Suprapubic skin (tissue), 4 donors: Measurements from ENCODE around the gene RAB11A. TPM values are rescaled to one million over a fixed set of nuclear protein-coding genes. Genes with fewer than 3 reads are reported as not detected.

ENCODE experiments used
- DNase-seq, 2 donors: peaks; one replicate each; pipeline ENCODE4 v3.0.0-alpha.2; 2019; ENCODE audit warnings: low spot score in 2 of 2
- H3K27ac ChIP-seq: fragments of 200-600 bp; sonication (generic); one replicate; pipeline ENCODE4 v1.5.1; 2019
- H3K27me3 ChIP-seq: fragments of 200-600 bp; sonication (generic); one replicate; pipeline ENCODE4 v1.5.1; 2019
- H3K36me3 ChIP-seq: fragments of 200-600 bp; sonication (generic); one replicate; pipeline ENCODE4 v1.5.1; 2019
- H3K4me1 ChIP-seq: fragments of 200-600 bp; sonication (generic); one replicate; pipeline ENCODE4 v1.5.1; 2019
- H3K4me3 ChIP-seq: fragments of 200-600 bp; sonication (generic); one replicate; pipeline ENCODE4 v1.5.1; 2019; ENCODE audit warnings: mild to moderate bottlenecking
- H3K9me3 ChIP-seq: fragments of 200-600 bp; sonication (generic); one replicate; pipeline ENCODE4 v1.5.1; 2019
- EP300 ChIP-seq: sonication (generic); formaldehyde crosslinking; IDR thresholded peaks from one replicate; pipeline ENCODE4 v1.6.1; 2017; ENCODE audit warnings: antibody characterized with exemption
- POLR2A ChIP-seq, 2 donors: fragments of 450-650 bp; IDR thresholded peaks; one replicate each; pipeline ENCODE4 v1.6.1; 2017; ENCODE audit warnings: antibody characterized with exemption in 2 of 2, mild to moderate bottlenecking in 2 of 2, moderate library complexity in 2 of 2
- POLR2AphosphoS5 ChIP-seq, 3 donors: sonication (generic); formaldehyde crosslinking; IDR thresholded peaks; one replicate each; pipeline ENCODE4 v1.6.1; 2017; ENCODE audit warnings: antibody characterized with exemption in 3 of 3
- WGBS: methylation state at CpG from one replicate; pipeline ENCODE4 v1.1.5; 2018; 5-methylcytosine and 5-hydroxymethylcytosine counted together
- total RNA-seq, 4 donors: library from RNA; depleted of rRNA; stranded (reverse); fragments of >200 nt; gene quantifications; one replicate each; pipeline ENCODE4 v1.1.0, GENCODE V29; 2016
- TF ChIP-seq, protein P1 (sequence below), 2 donors: fragments of 200-600 bp in 1 of 2; fragments of 450-650 bp in 1 of 2; sonication (generic) in 1 of 2; IDR thresholded peaks; one replicate each; pipeline ENCODE4 v1.5.1; 2016 to 2019; ENCODE audit warnings: antibody characterized with exemption in 2 of 2, mild to moderate bottlenecking in 1 of 2, moderate library complexity in 1 of 2

RAB11A gene
- total RNA-seq, 4 donors from 2014 or later = 150 to 650 (median 425) TPM

DNA sequence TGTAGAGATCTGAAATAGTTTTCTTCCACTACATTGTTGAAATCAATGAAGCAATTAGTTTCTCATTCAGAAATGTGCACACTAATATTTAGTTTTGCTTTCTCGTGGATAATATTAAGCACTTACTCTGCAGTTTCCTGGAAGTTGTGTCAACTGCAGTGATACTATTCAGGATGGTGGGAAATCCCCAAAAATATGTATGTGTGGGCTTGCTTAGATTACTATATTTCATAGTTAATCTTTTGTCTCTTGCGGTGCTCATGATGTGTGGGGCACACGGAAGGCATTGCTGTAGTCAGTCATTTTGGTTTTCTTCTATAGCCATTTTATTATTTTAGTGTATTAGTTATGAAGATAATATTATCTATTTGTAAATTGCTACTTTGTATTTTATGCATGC lies 19.7 kb downstream of the RAB11A start:
- Histone ChIP-seq H3K27me3 (no peaks in the 10 kb centered on the region), H3K36me3 (peaks cover 66% of the 10 kb centered on the region), H3K9me3 (no peaks in the 10 kb centered on the region), H3K27ac (no peak overlapping the region), H3K4me3 (no peak overlapping the region), H3K4me1 (peaks cover 7% of the 10 kb centered on the region)
- 67% methylated on average over 3 of the region's 3 CpGs for WGBS
- TF ChIP-seq POLR2AphosphoS5 (IDR thresholded peaks at IDR 0.05) (no peak), EP300 (no peak), POLR2A (IDR thresholded peaks at IDR 0.05) (no peak)
- TF ChIP-seq, protein P1, sequence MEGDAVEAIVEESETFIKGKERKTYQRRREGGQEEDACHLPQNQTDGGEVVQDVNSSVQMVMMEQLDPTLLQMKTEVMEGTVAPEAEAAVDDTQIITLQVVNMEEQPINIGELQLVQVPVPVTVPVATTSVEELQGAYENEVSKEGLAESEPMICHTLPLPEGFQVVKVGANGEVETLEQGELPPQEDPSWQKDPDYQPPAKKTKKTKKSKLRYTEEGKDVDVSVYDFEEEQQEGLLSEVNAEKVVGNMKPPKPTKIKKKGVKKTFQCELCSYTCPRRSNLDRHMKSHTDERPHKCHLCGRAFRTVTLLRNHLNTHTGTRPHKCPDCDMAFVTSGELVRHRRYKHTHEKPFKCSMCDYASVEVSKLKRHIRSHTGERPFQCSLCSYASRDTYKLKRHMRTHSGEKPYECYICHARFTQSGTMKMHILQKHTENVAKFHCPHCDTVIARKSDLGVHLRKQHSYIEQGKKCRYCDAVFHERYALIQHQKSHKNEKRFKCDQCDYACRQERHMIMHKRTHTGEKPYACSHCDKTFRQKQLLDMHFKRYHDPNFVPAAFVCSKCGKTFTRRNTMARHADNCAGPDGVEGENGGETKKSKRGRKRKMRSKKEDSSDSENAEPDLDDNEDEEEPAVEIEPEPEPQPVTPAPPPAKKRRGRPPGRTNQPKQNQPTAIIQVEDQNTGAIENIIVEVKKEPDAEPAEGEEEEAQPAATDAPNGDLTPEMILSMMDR (IDR thresholded peaks at IDR 0.05) = no peak
- no peak for DNase-seq

DNA sequence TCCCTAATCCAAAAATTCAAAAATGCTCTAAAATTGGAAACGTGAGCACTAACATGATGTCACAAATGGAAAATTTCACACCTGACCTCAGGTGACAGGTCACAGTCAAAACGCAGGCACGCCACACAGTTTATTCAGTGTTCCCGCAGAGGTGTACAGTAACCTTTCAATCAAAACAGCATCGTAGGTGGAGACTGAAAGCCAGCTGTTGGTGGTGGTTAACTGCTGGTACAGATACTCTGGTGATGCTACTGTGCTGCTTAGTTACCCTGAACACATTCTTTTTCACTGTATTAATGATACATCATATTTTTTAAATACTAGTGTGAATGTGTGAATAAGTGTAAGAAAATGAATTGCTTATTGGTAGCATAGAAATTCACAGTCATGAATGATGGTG lies 23.8 kb downstream of the RAB11A start:
- no peak for TF ChIP-seq EP300
- TF ChIP-seq, protein P1 (IDR thresholded peaks at IDR 0.05) = no peak
- TF ChIP-seq POLR2A (IDR thresholded peaks at IDR 0.05) = no peak
- TF ChIP-seq POLR2AphosphoS5 (IDR thresholded peaks at IDR 0.05) = no peak
- H3K4me1 ChIP-seq = no peaks in the 10 kb centered on the region
- WGBS = 88% methylated on average over 5 of the region's 5 CpGs
- DNase-seq = no peak
- H3K9me3 ChIP-seq = no peaks in the 10 kb centered on the region
- H3K27me3 ChIP-seq = no peaks in the 10 kb centered on the region
- H3K36me3 ChIP-seq = peaks cover 40% of the 10 kb centered on the region
- no peak overlapping the region for H3K27ac ChIP-seq
- no peak overlapping the region for H3K4me3 ChIP-seq

DNA sequence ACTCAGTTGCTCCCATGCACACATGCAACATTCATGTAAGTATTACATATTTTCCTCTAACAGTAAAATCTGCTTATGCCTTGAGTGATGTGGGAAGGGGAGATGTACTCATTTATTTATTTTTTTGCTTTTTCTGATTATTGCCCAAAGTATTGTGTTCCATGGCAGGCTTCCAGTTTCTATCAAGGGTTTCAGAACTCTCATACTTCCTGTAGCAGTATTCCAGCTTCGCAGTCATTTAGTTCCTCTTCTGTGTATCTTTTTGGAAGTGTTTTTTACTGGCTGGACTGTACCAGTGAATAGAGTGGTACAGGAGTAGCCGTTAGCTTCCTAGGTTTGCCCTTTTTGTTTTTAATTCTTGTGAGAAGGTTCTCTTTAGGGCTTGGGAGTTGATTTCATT lies 26.9 kb downstream of the RAB11A start:
- Histone ChIP-seq H3K4me1 (peaks cover 5% of the 10 kb centered on the region), H3K27me3 (no peaks in the 10 kb centered on the region), H3K36me3 (peaks cover 47% of the 10 kb centered on the region), H3K27ac (no peak overlapping the region), H3K9me3 (no peaks in the 10 kb centered on the region), H3K4me3 (no peak overlapping the region)
- no peak for DNase-seq
- TF ChIP-seq POLR2AphosphoS5 (IDR thresholded peaks at IDR 0.05) (no peak), EP300 (no peak), POLR2A (IDR thresholded peaks at IDR 0.05) (no peak)
- TF ChIP-seq, protein P1 (IDR thresholded peaks at IDR 0.05) = no peak
- WGBS = 78% methylated on average over 2 of the region's 2 CpGs

DNA sequence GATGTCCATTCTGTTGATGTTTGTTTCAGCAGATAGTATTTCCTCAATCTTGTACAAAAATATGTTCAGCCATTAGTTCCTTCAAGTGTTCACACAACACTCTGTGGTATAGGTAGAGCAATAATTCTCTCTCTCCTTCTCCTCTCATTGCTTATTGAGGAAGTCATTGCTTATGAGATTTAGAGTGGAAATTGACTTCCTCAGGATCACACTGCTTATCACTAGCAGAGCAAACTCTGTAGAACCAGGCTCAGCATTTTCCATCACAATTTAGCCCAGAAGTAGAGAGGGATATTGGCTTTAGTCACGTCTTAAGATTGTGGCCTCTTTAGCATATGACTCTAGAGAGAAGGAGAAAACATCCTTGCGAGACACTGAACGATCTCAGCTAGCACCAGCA lies 31.2 kb downstream of the RAB11A start:
- TF ChIP-seq POLR2AphosphoS5 (IDR thresholded peaks at IDR 0.05) (no peak), EP300 (no peak), POLR2A (IDR thresholded peaks at IDR 0.05) (no peak)
- TF ChIP-seq, protein P1 (IDR thresholded peaks at IDR 0.05) = no peak
- Histone ChIP-seq H3K9me3 (no peaks in the 10 kb centered on the region), H3K4me1 (peaks cover 26% of the 10 kb centered on the region), H3K27ac (no peak overlapping the region), H3K27me3 (no peaks in the 10 kb centered on the region), H3K4me3 (no peak overlapping the region), H3K36me3 (peaks cover 33% of the 10 kb centered on the region)
- WGBS = 94% methylated on average over 3 of the region's 3 CpGs
- DNase-seq = no peak

DNA sequence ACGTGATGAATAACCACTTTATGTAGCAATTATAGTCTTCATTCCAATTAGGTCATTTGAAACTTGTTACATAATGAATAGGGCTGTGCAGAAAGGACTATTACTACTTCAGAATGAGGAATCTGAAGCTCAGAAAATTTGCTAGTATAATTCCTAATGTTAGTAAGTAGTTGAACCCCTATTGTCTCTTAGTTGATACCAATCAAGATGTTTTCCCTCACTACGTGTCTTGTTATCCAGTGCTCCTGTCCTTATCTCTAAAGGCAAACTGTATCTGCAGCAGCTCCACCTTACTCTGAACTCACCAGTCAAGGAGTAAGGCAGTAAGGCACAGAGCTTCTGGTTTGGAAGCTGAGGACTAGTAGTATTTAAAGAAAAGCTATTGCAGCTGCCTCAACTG lies 32.0 kb downstream of the RAB11A start:
- Histone ChIP-seq H3K27ac (no peak overlapping the region), H3K27me3 (no peaks in the 10 kb centered on the region)

More for the DNA sequence above, 32.0 kb downstream of the RAB11A start:
- 54% methylated on average over 2 of the region's 2 CpGs for WGBS
- H3K36me3 ChIP-seq = peaks cover 33% of the 10 kb centered on the region
- peaks cover 34% of the 10 kb centered on the region for H3K4me1 ChIP-seq
- DNase-seq = no peak
- no peak overlapping the region for H3K4me3 ChIP-seq
- H3K9me3 ChIP-seq = no peaks in the 10 kb centered on the region
- TF ChIP-seq POLR2A (IDR thresholded peaks at IDR 0.05) = no peak
- TF ChIP-seq, protein P1 (IDR thresholded peaks at IDR 0.05) = no peak
- TF ChIP-seq EP300 = no peak
- no peak for TF ChIP-seq POLR2AphosphoS5 (IDR thresholded peaks at IDR 0.05)
